HG03469 (cell line): ENCODE data around the gene DIP2C.
"Not testable (repeated sequence)": the region's sequence is repeated elsewhere in the genome, so short reads cannot be mapped to it uniquely, and the experiment has no call there.

ENCODE experiments used
- ATAC-seq: cut with Tn5 transposase; IDR thresholded peaks from one replicate; pipeline ENCODE4 v1.9.1; 2021; ENCODE audit warnings: mild to moderate bottlenecking, moderate library complexity, moderate number of reproducible peaks; ENCODE audit not compliant: unreplicated experiment

DIP2C gene

GRCh38 chr10:689452-690371 is at the start of gene DIP2C:
DIP2C (minus strand) TSS chr10:689668; CDS start chr10:689578, 90 bp downstream.
- ATAC-seq: no peak

- no peak for ATAC-seq
Measured at GRCh38 chr10:734481-734880, 45.0 kb upstream of the DIP2C start.

DNA sequence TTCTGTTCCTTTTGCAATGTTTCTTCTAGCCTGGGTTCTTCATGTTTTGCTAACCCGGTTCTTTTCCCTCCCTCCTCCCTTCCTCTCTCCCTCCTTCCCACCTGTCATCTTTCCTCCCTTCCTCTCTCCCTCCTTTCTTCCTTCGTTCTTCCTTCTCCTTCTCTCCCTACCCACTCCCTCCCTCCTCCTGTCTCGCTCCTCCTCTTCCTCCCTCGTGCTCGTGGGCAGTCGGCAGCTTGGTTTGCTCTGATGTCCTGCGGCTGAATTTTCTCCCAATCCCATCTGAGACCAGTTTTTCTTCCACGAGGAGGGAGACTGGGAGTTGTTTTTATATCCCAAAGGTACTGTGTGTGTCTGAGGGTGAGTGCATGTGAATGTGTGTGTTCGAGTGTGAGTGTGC is 43.6 kb upstream of the DIP2C start:
- ATAC-seq: no peak

GRCh38 chr10:729213-729612 is 39.7 kb upstream of the DIP2C start:
- ATAC-seq: no peak

DNA sequence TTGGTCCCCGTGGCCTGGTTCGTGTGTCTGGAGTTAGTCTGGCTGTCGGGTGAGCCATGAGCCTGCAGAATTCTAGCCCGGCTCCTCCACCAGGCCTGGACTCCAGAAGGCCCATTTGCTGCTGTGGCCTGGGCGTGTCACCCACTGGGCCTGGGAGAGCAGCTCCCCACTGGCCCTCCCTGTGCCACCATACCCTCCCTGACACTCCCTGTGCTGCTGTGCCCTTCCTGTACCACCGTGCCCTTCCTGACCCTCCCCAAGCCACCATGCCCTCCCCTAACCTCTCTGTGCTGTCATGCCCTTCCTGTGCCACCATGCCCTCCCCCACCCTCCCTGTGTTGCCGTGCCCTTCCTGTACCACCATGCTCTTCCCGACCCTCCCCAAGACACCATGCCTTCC is 39.1 kb upstream of the DIP2C start:
- no peak for ATAC-seq

DNA sequence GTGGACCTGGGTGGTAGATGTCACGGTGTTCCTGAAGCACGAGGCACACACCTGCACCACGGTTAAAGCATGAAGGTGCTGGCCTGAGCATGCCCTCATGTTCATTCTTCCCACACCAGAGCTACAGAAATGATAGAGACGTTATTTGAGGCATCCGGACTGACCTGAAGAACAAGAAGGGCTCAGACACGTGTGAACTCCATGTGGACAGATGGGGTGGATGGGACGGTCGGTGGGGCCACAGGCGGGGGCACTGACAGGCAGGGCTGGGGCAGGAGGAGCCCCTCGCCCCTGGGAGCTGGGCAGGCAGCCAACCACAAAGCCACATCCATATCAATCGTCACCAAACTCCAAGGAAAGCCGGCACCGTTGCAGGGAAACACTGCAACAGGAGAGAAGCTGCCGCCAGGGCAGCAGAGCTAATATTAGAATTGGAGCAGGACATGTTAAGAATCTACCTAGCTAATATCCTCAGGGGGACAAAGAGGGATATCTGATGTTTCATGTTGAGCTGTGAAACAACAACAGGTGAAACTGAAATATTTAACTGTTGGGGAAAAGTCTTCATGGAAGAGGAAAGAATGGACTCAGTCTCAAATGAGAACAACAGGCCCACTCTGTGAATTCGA is 37.8 kb upstream of the DIP2C start:
- ATAC-seq: no peak

- no peak for ATAC-seq
Measured at GRCh38 chr10:725786-726185, 36.3 kb upstream of the DIP2C start.

DNA sequence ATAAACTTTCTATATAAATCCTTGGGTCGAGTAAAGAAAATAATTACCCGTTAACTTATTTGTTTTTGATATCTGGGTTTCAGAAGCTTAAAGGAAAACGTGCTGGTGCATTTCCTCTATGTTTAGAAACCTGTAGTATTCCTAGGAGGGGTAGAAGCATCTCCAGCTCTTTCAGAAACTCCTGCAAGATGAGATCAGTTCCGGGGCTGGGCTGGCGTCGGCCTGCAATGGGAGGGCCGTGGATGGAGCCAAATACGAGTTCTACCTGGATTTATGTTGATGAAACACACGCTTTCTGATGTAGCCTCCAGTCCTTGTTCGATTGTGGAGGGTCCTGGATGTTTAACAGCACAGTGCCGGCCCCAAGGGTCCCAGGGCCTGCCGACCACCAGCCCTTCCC is 35.8 kb upstream of the DIP2C start:
- ATAC-seq: no peak

DNA sequence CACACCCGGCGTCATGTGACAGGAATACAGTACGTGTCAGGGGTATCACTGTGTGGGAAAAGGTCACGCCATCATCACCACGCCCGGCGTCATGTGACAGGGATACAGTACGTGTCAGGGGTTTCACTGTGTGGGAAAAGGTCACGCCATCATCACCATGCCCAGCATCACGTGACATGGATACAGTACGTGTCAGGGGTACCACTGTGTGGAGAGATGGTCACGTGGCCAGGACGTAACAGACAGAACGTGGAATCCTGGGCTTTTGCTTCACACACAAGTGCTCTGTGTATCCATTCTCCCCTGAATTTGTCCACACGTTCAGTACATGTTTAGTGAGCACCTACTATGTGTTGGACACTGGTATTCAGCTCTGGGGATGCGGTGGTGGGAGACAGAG is 34.5 kb upstream of the DIP2C start:
- ATAC-seq: no peak

DNA sequence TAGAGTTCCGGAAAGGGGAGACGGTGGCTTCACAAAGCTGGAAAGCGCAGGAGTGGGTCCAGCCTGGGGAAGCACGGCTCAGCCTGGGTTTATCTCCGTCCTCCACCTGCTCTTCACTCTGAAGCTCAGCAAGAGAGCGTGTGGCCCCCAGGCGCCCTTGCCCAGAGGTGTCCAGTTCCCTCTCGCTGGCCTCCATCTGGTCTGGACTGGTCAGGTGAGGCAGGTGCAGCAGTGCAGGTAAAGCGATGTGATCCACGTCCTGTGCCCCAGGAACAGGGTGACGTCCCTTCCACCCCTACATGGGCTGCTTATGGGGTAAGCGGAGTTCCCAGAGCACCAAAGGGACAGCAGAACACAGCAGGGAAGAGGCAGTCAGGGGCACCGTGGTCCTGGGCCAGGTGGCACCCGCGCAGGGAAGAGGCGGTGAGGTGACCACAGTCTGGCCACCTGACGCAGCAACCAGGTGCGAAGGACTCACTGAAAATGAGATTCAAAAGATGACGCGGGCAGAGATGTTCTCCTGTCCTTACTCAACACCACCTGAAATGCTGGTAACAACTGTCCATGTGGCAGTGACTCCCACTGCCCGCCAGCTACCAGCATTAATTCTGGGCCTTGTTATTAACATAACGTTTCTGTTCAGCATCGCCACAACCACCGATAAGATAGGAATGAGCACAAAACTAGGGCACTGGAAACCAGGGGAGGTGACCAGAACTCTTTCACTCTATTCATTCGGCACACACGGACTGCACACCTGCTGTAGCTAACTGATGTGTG is 33.0 kb upstream of the DIP2C start:
- no peak for ATAC-seq

DNA sequence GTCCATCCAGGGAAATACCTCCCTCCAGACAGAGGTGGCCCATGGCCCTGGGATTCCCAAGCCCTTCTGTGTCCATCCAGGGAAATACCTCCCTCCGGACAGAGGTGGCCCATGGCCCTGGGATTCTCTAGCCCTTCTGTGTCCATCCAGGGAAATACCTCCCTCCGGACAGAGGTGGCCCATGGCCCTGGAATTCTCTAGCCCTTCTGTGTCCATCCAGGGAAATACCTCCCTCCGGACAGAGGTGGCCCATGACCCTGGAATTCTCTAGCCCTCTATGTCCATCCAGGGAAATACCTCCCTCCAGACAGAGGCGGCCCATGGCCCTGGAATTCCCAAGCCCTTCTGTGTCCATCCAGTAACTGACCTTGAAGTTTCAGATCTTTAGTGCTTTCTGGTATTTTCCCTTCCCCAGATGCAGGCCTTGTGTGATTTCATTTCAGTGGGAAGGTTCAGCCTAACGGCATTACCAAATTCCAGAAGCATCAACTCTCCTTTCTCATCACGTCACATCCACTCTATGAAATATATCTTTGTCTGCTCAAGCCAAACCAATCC is 28.8 kb upstream of the DIP2C start:
- ATAC-seq: no peak

- ATAC-seq: no peak
Measured at GRCh38 chr10:717458-717857, 28.0 kb upstream of the DIP2C start.

- no peak for ATAC-seq
Measured at GRCh38 chr10:716821-717220, 27.4 kb upstream of the DIP2C start.

DNA sequence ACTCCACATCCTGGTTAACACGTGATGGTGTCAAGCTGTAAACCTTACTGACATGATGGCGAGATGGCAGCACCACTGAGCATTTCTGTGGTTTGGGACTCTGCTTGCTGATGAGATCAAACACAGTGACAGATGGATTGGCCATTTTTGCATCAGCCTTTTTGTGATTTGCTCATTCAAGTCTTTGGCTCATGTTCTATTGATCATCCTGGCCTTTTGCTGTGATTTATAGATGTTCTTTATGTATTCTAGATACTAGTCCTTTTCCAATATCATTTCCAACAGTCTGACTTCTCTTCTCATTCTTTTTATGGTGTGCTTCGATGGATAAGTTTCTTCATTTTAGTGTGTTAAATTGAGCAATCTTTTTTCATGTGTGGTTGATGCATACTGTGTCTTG is 24.7 kb upstream of the DIP2C start:
- ATAC-seq: no peak

- ATAC-seq: no peak
Measured at GRCh38 chr10:712575-712974, 23.1 kb upstream of the DIP2C start.

DNA sequence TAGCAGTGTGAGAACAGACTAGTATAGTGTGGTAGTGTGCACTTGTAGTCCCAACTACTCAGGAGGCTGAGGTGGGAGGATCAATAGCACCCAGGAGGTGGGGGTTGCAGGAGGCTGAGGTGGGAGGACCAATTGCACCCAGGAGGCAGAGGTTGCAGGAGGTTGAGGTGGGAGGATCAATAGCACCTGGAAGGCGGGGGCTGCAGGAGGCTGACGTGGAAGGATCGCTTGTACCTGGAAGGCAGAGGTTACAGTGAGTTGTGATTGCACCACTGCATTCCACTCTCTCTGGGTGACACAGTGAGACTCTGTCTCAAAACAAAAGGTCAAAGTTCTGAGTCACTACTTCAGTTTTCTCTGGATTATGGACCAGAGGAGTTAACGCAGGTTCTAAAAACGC is 22.6 kb upstream of the DIP2C start:
- ATAC-seq: no peak

DNA sequence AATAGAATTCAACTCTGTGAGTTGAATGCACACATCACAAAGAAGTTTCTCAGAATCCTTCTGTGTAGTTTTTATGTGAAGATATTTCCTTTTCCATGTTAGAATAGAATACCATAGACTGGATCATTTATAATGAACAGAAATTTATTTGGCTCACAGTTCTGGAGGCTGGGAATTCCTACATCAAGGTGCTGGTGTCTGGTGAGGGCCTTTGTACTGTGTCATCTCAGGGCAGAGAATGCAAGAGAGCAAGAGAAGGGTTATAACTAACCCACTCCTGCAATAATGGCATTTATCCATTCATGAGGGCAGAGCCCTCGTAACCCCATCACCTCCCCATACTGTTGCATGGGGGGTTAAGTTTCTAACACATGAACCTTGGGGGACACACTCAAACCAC is 18.4 kb upstream of the DIP2C start:
- no peak for ATAC-seq

DNA sequence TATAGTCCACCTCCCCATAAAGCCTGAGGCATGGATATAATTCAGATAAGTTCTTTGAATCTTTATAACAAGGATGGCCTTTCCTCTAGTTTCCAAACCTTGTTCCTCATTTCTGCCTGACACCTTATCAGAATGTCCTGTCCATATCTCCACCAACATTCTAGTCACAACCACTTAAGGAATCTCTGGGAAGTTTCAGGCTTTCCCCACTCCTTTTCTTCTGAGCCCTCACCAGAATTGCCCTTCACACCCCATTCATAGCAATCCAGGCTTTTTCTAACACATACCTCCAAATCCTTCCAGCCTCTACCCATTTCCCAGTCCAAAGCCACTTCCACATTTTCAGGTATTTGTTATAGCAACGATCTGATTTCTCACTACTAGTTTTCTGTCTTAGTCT is 18.0 kb upstream of the DIP2C start:
- no peak for ATAC-seq

- ATAC-seq: no peak
Measured at GRCh38 chr10:703118-703517, 13.7 kb upstream of the DIP2C start.

DNA sequence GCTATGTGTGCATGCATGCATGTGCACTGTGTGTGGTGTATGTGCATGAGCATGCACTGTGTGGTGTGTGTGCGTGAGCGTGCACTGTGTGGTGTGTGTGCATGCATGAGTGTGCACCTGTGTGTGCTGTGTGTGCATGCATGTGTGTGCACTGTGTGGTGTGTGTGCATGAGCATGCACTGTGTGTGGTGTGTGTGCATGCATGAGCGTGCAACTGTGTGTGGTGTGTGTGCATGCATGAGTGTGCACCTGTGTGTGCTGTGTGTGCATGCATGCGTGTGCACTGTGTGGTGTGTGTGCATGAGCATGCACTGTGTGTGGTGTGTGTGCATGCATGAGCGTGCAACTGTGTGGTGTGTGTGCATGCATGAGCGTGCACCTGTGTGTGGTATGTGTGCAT is 10.7 kb upstream of the DIP2C start:
- not testable (repeated sequence) for ATAC-seq
